HG03457 (cell line): ENCODE data around the gene VEGFA.

Source experiments
- ATAC-seq: cut with Tn5 transposase; IDR thresholded peaks from one replicate; pipeline ENCODE4 v1.9.1; 2021; ENCODE audit warnings: moderate number of reproducible peaks; ENCODE audit not compliant: unreplicated experiment

VEGFA gene

DNA sequence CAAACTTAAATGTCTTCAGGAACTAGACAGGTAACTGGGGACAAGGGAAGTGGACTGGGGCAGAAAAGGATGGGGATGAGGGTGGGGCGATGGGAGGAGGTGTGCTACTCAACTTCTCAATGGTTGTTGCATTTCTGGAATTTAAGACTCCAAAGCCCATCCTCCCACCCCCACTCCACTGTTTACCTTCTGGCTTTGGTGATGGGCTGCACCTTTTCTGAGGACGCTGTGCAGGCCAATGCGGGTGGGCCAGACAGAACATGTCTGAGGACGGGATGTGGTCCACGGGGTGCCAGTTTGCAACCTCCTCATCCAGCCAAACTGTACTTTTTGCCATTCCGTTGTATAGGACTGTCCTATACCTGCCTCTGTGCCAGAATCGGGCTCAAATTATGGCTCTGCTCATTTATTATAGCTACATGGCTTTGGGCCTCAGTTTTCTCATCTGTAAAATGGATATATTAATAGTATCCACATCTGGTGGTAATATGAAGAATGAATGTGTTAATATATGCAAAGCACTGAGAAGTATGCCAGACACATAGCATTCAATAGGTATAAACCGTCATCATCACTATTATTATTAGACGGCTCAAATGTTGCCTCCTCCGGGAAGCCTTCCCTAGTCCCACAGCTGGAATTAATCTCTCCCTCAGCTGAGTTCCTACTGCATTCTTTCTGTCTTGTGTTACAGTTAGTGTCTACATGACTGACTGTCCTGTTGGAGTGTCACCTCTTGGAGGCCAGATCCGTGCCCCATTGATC, 31.0 kb upstream of the VEGFA start:
- no peak for ATAC-seq

DNA sequence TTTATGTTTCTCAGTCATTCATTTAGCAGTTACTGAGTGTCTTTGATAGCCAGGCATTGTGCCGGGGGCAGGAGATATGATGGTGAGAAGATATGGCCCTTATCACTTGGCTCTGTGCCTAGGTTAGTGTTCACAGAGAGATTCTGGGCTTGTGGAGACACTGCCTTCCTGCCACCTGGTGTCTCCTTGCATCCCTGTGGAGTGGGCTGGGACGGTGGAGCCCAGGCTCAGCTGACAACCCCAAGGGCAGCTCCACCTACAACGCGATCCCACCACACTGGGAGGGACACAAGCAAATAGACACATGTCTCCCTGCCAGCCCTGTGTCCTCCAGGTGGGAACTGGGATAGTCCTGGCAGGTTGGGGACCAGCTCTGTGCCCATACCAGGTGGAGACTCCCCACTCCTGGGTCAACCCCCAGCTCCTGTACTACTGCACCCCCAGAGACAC, 30.3 kb upstream of the VEGFA start:
- no peak for ATAC-seq

DNA sequence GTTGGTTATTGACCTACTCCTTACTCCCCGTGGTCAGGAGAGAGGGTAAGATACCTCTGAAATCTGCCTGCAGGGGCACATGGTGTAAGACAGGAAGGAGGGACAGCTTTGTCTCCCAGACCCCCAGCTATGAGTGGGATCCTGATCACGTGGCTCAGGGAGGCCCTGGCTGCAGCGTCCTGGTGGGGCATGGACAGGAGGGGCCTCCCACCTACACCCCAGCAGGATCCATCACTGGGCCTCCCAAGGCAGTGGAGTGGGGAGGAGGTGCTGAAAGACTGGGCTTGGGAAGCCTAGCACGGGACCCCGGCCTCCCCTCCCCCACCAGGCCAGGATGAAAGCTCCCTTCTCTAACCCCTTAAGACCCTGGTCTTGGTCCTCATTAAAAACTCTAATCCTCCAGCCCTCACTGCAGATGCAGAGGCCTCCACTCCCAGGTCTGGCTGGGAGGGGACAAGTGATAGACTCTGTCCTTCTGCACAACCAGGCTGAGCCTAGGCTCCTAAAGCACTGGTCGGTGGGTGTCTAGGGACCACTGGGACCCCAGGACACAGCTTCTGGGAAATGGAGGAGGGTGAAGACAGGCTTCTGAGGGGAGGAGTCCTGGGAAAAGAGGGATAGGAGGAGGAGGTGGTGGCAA, 29.6 kb upstream of the VEGFA start:
- ATAC-seq = no peak

DNA sequence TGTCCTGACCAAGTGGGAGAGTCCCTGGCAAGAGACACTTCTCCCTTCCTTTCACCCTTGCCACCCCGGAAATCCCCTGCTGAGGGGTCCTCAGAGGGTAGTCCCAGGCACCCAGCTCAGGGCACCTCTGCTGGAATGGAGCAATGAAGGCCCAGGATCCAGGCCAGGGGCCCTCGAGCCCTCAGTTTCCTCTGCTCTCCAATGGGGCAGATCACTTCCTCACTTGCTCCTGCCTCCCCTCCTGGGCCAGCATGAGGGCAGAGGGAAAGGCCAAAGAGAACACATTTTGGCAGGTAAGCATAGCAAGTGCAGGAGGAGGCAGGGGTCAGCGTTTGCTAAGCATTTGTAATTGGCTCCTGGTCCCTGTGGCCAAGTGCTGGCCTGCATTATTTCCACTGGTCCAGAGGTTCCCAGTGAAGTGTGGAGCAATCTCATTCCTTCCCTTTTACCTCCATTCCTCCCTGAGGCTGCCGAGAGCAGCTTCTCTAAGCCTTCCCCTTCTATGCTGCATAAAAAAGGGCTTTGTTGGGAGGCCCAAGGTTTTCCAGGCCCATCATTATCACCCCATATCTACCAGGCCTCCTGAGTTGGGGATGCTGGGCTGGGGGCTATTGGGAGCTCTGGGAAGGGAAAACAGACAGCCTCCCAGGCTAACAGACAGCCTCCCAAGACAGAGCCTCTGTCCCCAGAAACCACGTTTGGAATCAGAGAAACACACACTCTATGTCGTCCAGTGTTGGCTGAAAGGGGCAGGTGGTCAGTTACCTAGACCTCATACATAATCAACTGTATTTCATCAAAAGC, 28.8 kb upstream of the VEGFA start:
- ATAC-seq = no peak

DNA sequence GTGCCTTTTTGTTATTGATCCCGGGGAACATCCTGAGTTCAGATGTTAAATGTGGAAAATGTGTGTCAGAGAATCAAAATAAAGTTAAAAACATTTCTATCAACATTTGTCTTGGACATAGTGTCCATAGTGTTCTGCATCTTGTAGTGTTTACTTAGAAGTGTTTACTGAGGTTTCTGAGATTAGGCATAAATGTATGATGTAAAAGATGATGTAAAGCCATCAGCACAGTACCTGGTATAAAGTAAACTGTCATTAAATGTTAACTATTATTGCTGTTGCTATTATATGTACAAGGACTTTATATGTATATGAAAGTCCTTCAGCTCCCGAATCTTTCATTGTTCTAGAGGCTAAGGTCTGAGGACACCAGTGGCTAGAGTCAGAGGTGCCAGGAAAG, 28.2 kb upstream of the VEGFA start:
- no peak for ATAC-seq

GRCh38 chr6:43742285-43742684, 27.7 kb upstream of the VEGFA start:
- ATAC-seq = no peak

- ATAC-seq = no peak
Observed at GRCh38 chr6:43742931-43743632, 26.9 kb upstream of the VEGFA start.

- no peak for ATAC-seq
Observed at GRCh38 chr6:43743682-43744381, 26.2 kb upstream of the VEGFA start.

GRCh38 chr6:43744491-43744890, 25.5 kb upstream of the VEGFA start:
- ATAC-seq = no peak

DNA sequence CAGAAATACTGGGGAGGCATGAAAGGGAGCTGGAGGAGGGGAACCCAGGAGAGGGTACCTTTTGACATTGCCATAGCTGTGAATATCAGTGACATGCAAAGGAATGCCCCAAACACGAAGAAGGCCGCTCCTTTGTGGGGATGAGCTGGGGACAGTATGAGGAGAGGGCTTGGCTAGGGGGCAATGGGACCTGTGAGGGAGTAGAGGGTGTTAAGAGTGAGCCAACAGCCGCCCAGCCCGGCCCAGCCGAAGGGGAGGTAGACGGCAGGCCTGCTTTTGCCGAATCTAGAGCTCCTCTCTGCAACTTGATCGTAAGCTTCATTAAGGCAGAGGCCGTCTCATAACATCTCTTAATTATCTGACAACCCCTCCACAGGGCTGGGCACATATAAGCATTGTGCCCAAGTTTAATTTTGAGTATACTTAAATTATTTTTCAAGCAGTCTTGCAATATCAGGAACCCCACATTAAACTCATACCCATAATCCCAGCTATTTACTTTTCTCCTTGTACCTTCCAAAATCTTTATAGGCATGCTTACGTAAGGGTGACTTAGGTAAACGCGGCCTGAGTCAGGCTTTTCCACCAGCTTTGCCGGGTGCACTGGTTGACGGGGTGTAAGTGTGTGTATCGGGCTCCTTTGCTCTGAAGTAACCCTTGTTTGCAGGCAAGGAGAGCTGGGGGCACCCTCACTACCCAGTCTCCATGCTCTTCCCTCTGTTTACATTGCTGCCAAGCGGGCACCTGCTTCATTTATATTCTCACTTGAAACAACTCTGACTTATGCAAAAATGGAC, 24.9 kb upstream of the VEGFA start:
- ATAC-seq = no peak

DNA sequence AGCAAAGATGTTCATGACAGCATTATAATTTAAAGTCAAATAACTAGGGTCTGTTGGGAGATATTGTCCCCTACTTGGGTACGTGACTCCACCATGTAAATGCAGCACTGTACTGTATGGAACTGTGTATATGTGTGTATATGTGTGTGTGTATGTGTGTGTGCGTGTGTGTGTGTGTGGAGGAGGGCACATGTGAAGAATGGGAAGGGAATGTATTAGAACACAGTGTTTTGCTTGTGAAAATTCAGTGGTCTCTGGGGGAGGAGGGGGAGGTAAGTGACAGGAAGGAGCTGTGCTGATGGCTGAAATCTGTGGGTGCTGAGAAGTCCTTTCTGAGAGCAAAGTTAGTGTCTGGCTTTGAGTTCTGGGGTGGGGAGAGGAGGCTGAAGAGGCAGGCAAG, 23.9 kb upstream of the VEGFA start:
- no peak for ATAC-seq

DNA sequence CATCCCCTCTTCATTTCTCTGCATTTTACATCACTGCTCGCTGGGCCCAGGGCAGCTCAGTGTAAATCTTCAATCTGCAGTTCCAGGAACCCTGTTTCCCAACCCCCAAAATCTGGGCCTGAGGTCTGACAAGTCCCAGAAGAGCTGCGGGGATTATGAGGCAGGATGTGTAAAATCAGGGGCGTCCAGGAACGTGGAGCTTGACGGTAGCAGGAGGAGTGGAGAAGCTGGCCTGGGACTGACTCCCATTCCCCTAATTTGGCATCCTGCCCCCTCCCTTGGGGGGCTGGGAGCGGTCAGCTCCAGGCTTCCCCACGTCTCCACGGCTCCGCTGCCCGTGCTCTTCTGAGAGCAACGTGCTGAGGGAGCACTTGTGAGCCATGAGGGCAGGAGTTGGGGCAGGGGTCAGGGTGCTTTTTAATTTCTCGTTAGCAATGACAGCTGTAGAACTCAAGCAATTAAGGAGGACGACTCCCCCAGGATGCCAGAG, 23.4 kb upstream of the VEGFA start:
- ATAC-seq = no peak

- ATAC-seq = no peak
Observed at GRCh38 chr6:43747784-43748183, 22.2 kb upstream of the VEGFA start.

GRCh38 chr6:43748765-43749164, 21.2 kb upstream of the VEGFA start:
- ATAC-seq = no peak

DNA sequence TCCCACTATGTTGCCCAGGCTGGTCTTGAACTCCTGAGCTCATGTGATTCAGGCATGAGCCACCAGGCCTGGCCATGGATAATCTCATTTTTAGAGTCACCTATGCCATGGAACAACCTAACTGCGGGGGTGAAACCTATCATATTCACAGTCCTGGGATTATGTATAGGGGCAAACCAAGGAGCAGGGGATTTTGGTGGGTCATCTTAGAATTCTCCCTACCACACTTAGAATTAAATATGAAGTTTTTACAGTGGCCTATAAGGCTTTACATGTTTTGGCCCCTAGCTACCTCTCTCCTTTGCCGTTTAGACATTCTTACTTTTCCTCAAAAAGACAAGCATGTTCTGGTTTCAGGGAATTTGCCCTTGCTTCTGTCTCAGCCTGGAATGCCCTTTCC, 20.6 kb upstream of the VEGFA start:
- ATAC-seq = no peak

- ATAC-seq = no peak
Observed at GRCh38 chr6:43750622-43751021, 19.4 kb upstream of the VEGFA start.

DNA sequence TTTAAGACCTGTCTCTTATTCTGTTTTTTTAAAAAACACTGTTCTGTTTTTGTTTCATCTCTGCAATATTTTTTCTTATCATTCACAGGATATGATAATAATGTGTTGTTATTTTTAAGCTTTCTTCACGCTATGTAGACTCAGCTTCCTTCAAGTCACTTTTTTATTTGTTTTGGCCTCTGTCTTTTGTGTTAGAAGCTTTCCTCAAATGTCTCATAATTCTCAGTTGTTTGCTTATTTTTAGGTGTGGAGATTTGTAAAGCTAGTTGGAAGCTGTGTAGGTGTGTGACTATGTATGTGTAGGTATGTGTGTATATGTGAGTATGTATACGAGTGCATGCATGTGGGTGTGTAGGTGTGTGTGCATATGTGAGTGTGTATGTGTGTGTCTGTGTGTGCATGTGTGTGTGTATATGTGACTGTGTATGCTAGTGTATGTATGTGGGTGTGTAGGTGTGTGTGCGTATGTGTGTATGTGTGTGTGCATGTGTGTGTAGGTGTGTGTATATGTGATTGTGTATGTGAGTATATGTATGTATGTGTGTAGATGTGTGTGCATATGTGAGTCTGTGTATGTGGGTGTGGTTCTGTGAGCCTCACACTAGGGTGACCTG, 16.3 kb upstream of the VEGFA start:
- no peak for ATAC-seq

DNA sequence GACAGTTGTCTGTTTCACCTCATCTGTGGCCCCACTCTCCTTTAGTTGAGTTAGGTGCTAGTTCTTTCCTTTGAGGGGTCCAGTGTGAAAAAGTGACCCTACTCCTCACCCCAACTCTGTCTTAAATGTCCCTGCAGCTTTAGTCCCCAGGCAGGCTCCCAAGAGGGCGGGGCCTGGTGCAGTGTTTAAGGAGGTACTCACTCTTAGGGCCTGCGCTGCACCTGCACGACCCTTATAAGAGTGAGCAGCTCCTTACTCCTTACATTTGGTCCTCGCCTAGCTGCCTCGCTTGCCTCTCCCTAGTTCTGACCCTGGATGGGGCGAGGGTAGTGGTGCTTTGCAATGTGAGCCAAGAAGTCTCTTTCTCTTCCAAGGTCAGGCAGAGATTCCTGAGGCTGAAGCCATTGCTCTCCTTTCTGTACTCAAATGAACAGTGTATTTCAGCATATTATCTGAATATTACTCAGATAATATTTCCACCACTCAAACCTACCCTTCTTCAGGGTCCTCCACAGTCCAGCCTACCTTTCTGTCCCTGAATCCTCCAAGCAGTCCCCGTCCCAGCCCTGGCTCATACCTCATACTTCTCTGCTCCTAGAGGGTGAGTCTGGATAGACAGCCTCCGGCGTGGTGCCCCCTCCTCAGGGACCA, 11.9 kb upstream of the VEGFA start:
- ATAC-seq = no peak

DNA sequence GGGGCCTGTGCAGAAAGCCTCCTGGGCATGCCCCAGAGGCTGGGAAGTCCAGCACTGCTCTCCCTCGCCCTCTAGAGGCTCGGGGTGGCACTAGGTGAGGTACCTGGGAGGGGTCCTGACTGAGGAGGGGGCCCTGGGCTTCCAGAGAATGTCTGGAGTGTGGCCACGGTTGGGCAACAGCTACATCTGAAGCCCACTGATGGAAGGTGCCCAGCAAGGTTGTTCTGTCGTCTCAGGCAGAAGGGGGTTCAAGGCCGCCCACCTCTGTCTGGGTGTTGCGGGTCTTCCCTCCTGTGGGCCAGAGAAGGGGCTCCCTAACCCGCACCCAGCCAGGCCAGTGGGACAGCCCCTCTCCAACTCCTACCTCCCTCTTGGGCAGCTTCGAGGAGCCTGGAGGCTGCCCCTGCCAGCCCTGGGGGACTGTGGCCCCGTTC, 11.4 kb upstream of the VEGFA start:
- ATAC-seq = no peak
